Measurements from ENCODE around the gene CRYBB3.
A peak's percentile ranks its signal among the peaks of the same experiment; 100 is the strongest.
"Not testable (repeated sequence)": the region's sequence is repeated elsewhere in the genome, so short reads cannot be mapped to it uniquely, and the experiment has no call there.

CRYBB3 gene

GRCh38 chr22:25176175-25176574 lies 23.5 kb upstream of the CRYBB3 start:
- DNase-seq: no peak

DNA sequence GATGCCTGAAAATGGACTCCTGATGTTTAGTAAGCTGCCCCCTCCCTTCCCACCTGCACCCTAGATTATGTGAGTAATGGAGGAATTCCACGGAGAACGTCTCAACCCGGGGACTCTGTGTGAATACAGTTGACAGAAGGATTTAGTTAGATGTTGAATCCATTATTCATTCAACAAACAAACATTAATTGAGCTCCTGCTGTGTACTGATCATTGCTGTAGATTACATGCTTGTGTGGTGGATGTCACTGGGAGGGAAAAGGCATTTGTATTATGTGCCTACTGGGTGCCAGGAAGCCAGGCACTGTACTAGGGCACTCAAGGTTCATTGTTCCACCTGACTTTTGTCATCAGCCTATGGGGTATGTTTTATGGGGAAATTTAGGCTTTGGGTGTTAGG lies 22.9 kb upstream of the CRYBB3 start:
- no peak for DNase-seq

DNA sequence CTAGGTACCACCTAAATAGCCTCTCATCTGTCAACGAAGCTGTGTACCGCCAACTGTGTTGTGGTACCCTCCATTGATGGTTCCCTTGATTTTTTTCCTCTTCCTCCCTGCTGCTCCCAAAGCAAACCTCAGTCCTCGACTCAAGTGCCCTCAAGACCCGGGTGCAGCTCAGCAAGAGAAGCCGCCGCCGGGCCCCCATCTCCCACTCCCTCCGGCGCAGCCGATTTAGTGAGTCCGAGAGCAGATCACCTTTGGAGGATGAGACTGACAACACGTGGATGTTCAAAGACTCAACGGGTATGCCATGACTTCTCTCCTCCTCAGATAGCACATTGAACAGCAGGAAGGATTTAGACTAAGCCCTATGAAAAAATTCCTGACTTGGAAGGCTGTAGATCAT lies 22.4 kb upstream of the CRYBB3 start:
- DNase-seq: no peak

DNA sequence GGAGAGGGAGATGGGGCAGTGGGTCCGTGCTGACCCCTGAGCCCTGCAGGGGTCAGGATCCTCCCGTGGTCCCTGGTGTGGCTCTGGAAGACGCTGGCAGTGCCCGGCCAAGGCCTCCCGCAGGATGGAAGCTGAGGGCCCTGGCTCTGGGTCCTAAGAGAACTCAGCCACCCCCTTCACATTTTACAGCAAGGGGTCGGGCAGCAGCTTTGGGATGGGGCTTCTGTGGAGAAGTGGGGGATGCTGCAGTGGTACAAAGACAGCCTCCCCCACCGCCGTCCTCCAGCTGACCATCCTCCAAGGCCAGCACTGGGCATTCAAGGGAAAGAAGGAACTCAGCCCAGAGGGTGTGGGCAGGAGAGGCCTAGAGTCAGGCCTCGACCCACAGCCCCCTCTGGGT lies 21.8 kb upstream of the CRYBB3 start:
- DNase-seq: no peak

GRCh38 chr22:25178348-25178747 lies 21.3 kb upstream of the CRYBB3 start:
- not testable (repeated sequence) for DNase-seq

DNA sequence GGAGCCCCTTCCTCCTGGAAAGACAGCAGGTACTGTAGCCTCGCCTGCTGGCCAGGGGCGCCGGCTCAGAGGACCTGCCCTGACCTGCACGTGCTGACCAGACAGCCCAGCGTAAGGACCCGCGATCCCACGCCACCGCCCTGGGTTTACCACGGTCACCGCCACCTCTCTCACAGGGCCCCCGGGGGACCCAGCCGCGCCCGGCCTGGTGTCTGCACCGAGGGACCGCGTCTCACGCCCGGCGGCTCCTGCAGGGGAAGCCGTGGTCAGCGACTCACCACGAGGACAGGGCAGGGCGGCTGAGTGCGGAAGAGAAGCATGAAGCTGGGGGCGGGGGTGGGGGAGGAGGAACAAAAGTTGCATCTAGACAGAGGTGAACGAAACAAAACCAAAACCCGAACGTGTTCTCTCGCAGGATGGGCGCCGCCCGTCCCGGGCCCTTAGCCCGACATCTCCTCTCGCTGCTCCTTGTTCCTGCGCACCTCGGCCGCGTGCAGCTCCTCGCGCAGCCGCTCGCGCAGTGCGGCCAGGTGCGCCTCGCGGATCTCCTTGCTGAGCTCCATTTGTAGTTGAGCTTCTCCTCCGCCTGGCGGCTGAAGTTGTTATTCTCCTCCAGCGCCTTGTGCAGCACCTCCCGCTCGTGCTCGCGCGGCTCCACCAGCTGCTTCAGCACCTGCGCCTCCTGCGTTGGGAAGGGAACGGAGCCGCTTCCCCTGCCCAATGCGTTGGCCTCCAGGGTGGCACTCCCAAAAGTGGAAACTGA lies 20.6 kb upstream of the CRYBB3 start:
- not testable (repeated sequence) for DNase-seq

DNA sequence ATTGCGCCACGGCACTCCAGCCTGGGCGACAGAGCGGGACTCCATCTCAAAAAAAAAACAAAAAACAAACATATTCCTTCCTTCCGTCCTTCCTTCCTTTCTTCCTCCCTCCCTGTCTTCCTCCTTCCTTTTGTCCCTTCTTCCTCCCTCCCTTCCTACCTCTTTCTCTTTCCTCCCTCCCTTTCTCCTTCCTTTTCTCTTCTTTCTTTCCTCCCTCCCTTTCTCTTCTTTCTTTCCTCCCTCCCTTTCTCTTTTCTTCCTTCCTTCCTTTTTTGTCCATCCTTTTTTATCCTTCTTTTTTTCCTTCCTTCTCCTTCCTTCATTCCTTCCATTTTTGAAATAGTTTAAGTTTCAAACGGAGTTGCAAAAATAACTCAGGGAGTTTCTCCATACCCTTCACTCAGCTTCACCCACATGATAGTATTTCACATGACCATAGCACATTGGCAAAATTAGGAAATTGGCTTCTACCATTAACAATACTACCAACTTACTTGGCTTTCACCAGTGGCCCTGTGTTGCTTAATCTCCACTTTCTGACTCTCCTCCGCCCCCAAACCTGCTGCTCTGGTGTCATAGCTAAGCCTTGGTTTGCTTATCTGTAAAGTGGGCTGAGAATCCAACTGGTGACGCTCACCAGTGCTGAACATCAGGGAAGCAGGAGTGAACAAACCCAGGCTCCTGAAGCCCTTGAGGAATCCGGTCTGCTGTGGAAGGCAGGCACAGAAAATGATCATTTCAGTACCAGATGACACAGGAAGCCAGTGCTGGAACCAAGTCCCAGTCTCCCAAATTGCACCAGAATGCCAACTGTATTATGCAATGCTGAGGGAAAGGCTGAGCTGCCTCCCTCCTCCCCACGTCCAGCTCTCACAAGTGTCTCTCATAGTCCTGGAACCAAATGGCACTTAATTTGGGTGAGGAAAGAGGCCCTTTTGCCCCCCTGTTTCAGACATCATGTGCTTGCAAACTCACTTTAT lies 17.2 kb upstream of the CRYBB3 start:
- no peak for DNase-seq

DNA sequence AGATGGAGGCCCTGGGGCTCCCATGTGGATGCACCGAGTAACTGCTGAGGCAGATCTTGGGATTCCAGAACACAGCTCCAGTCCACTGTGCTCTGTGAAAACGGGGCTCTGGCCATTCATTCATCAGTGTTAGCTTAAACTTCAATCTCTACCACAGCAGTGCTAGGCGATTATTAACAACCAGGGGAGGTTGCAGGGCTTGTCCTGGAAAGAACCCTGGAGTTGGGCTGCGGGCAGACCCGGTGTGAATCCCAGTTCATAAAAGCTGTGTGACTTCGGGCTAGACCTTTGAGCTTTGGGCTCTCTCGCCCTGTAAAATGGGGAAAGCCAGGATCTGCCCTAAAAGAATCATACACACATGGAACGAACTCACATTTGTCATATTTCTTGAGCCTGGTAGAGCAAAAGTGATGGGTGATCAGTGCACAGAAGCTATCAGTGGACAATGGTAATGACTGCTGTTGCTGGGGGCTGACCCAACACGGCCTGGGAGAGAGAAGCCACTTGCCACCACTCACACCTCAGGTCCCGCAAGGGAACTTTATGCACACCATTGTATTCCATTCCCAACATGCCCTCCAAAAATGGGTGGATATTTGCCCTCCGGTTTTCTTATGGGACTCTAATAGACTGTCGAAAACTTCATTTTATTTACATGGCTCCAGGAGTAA lies 15.6 kb upstream of the CRYBB3 start:
- DNase-seq: no peak

DNA sequence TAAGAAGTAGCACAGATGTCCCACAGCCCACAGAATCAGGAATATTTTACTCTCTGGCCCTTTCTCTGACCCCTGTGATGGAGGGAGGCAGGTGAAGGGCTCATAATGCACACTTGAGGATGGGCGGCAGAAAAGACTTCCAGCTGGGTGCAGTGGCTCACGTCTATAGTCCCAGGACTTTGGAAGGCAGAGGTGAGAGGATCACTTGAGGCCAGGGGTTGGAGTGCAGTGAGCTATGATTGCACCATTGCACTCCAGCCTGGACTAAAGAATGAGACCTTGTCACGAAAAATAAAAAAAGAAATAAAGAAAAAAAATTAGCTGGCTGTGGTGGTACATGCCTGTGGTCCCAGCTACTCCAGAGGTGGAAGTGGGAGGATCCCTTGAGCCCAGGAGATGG lies 13.5 kb upstream of the CRYBB3 start:
- DNase-seq: no peak

DNA sequence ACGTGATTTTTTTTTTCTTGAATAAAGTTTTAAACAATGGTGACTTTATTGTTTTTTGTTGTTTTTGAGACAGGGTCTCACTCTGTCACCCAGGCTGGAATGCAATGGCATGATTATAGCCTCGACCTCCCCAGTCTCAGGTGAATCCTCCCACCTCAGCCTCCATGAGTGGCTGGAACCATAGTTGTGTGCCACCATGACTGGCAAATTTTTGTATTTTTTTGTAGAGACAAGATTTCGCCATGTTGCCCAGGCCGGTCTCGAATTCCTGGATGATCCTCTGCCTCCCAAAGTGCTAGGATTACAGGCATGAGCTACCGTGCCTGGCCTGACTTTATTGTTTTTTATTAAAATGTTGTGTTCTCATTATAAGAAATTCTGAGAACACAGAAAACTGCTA lies 12.2 kb upstream of the CRYBB3 start:
- DNase-seq: no peak

DNA sequence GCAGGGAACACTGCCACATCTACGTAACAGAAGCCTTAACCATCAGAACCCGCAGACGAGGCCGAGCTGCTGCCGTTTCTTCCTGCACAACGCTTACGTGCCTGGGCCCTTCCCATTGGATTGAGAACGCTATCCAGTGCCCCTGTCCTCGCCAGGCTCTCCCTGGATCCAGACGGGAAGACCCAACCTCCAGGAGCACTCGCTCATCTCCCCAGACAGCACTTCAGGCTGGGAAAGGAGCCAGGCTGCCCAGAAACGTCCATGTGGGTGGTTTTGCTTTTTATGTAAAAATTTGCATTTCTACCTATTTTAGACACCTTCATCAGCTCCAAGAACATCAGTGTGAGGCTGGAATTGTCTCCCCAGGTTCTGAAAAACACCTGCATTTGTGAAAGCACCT lies 7.3 kb upstream of the CRYBB3 start:
- DNase-seq: no peak

GRCh38 chr22:25193130-25193529 lies 6.5 kb upstream of the CRYBB3 start:
- no peak for DNase-seq

DNA sequence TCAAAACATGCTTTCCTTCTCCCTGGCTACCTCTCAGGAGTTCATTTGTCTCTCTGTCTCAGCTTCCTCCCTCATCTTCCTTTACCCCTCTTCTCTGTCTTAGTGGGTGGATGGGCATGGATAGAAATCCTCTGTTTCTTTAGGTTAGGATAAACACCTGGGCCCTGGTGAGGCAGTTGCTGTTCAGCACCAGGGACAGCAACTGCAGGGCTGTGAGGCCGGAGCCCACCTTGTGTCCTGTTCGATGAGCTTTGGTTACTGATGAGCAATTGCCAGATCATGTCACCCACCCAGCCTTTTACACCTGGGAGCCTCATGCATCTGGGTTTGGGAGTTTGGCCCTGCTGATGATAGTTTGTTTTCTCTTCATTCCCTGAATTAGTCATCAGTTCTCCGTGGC lies 6.1 kb upstream of the CRYBB3 start:
- DNase-seq: no peak

DNA sequence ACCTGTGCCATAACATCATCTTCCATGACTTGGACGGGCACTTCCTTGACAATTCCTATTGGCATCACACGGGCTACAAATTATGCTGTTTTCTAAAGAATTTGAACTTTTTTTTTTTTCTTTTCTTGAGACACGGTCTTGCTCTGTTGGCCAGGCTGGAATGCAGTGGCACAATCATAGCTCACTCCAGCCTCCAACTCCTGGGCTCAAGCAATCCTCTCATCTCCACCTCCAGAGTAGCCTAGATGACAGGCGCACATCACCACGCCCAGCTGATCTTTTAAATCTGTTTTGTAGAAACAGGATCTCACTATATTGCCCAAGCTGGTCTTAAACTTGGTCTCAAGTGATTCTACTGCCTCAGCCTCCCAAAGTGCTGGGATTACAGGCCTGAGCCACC lies 3.3 kb upstream of the CRYBB3 start:
- DNase-seq: no peak

DNA sequence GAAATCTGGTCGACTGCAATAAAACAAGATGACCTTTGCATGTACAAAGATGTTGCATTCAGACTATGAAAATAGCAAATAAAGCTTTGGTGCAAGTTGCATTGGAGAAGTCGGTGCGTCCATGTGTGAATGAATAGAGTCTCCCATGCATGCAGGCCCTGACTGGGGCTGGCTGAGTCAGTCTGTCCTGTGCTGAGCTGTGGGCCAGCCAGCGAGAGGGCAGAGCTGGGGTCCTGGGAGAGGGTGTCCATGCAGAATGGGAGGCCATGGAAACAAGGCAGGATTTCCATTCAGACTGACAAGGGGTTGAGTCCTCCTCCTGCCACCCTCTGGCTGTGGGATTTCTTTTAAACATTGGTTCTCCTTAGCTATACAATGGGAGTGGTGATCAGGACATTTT lies 2.3 kb upstream of the CRYBB3 start:
- no peak for DNase-seq

DNA sequence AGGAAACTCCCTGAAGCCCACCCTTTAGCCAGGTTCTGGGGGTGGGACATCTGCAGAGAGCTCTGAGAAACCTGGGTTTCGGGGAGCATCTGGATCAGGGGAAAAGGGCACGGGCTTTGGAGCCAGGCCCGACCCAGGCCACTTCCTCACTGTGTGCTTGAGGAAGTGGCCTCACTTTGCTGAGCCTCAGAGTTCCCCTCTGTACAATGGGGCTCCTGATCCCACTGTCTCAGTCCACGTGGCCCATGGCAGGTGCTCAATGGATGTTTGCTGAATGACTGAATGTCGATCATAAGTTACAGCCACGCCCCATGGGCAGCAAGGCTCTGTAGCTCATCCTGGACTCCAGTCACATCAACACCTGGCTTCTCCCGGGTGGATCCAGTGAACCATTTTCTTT lies 1.3 kb downstream of the CRYBB3 start:
- DNase-seq: no peak

DNA sequence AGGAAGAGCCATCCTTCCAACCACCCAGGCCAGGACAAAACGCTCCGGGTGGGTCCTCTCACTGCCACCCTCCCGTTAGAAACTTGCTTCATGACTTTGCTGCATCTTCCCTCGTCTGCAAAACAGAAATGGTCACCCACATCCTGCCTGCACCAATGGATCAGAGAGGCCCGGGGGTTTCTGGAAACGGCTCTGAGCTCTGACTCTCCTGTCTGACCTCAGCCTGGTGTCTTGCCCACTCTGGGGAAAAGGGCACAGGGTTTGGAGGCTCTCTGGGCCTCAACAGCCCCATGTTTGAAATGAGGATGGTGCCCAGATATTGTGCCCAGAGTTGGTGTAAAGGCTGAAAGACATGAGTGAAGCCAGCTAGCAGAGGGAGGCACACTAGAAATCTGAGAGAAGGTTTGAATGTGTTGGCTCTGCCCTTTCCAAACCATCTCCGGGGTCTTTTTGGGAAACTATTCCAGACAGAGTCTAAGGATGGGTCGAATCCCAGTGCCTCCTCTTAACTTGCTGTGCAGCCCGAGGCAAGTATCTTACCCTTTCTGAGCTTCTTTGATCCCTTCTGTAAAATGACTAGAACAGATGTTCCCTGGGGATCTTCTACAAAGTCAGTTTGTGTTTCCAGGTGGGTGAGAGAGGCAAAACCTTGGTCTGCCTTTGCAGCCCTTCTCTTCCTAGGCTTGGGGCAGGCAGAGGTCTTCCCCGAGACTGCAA lies 2.1 kb downstream of the CRYBB3 start:
- no peak for DNase-seq

- DNase-seq: peak; percentile 19
Measured at GRCh38 chr22:25202290-25202921, 2.7 kb downstream of the CRYBB3 start.

DNA sequence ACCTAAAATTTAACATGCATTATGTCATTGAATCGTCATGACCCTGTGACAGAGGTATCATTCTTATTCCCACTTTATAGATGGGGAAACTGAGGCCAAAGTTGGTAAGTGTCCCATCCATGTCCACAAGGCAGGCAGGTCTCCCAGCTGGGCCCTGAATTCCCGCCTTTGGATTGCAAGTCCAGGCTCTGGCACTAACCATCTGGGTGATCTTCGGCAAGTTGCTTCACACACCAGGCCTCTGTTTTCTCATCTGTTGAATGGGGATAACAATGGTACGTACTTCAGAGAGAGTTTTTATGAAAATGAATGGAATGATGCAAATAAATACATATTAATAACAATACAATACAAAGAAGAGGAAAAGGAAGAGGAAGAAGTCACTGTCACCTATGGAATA lies 3.4 kb downstream of the CRYBB3 start:
- no peak for DNase-seq

DNA sequence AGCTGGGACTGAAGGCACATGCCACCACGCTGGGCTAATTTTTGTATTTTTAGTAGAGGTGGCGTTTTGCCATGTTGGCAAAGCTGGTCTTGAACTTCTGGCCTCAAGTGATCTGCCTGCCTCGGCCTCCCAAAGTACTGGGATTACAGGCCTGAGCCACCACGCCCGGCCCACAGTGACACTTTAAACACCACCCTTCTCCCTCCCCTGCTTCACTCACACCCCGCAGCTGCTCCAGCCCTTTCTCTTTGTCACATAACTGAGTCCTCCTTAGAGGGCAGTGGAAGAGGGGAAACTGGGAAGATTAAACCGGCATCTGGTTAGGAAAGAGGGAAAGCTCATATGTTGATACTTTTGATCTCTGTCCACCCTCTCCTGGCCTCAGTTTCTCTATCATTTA lies 4.9 kb downstream of the CRYBB3 start:
- not testable (repeated sequence) for DNase-seq

- DNase-seq: no peak
Measured at GRCh38 chr22:25205847-25206246, 6.2 kb downstream of the CRYBB3 start.

GRCh38 chr22:25206998-25207397 lies 7.3 kb downstream of the CRYBB3 start:
- no peak for DNase-seq

Data from NCI-H446 treated with DMSO at 0.1 percent for 48 hours (cell line).